Coronary artery (tissue), 2 donors: ENCODE results near the gene DUSP2.

Experiments used
- DNase-seq: peaks from one replicate; pipeline ENCODE4 v3.0.0-alpha.2; 2017; ENCODE audit warnings: low spot score
- H3K27ac ChIP-seq, 2 donors: fragments of 200-600 bp; sonication (generic); one replicate each; pipeline ENCODE4 v1.5.1; 2016 to 2019
- H3K4me3 ChIP-seq: fragments of 200-600 bp; sonication (generic); 2 replicates; pipeline ENCODE4 v1.5.1; 2016; ENCODE audit warnings: mild to moderate bottlenecking, moderate library complexity
- CTCF ChIP-seq: fragments of 200-600 bp; sonication (generic); IDR thresholded peaks from one replicate; pipeline ENCODE4 v1.5.1; 2019; ENCODE audit warnings: antibody characterized with exemption

Gene DUSP2

GRCh38 chr2:96156011-96156820 lies 11.0 kb upstream of the DUSP2 start:
- TF ChIP-seq CTCF, result no peak
- DNase-seq, result no peak
- no peak overlapping the region for H3K4me3 ChIP-seq
- H3K27ac ChIP-seq, result no peak overlapping the region

GRCh38 chr2:96154506-96155380 lies 9.5 kb upstream of the DUSP2 start:
- no peak for DNase-seq
- TF ChIP-seq CTCF, result no peak
- no peak overlapping the region for H3K4me3 ChIP-seq
- H3K27ac ChIP-seq, result no peak overlapping the region

GRCh38 chr2:96153991-96154431 lies 8.8 kb upstream of the DUSP2 start:
- no peak overlapping the region for H3K4me3 ChIP-seq
- no peak overlapping the region for H3K27ac ChIP-seq
- no peak for TF ChIP-seq CTCF
- no peak for DNase-seq

- DNase-seq, result no peak
- TF ChIP-seq CTCF, result no peak
- no peak overlapping the region for H3K4me3 ChIP-seq
- no peak overlapping the region for H3K27ac ChIP-seq
Measured at GRCh38 chr2:96153291-96153713, 8.1 kb upstream of the DUSP2 start.

- Histone ChIP-seq H3K27ac (no peak overlapping the region), H3K4me3 (no peak overlapping the region)
- DNase-seq, result no peak
- no peak for TF ChIP-seq CTCF
Measured at GRCh38 chr2:96152304-96153161, 7.3 kb upstream of the DUSP2 start.

GRCh38 chr2:96151595-96152303 lies 6.5 kb upstream of the DUSP2 start:
- no peak for DNase-seq
- no peak for TF ChIP-seq CTCF
- Histone ChIP-seq H3K4me3 (no peak overlapping the region), H3K27ac (no peak overlapping the region)
